Activated naive CD4-positive, alpha-beta T cell treated with anti-CD3 and anti-CD28 coated beads, Interleukin-2, amount 10 ng/mL, durations not matched to agents 7 days and 5 days (primary cell): ENCODE measurements around the gene MYL6B.

Source experiments
- CTCF ChIA-PET: fragments of 350-600 bp; sonication (Branson Sonifier 250); formaldehyde crosslinking; loops from one replicate; lab custom pipeline; 2021; ENCODE audit warnings: antibody characterized with exemption; lab: Charles Lee
- DNase-seq: peaks from one replicate; pipeline ENCODE4 v3.0.0-alpha.2; 2020
- H3K27ac Mint-ChIP-seq: one replicate; pipeline ENCODE4 v1.8.0; 2021; ENCODE audit warnings: mild to moderate bottlenecking, moderate library complexity, mixed read lengths
- H3K27me3 Mint-ChIP-seq: one replicate; pipeline ENCODE4 v1.8.0; 2021; ENCODE audit warnings: mild to moderate bottlenecking, mixed read lengths
- H3K36me3 Mint-ChIP-seq: one replicate; pipeline ENCODE4 v1.8.0; 2021; ENCODE audit warnings: mixed read lengths
- H3K4me1 Mint-ChIP-seq: one replicate; pipeline ENCODE4 v1.8.0; 2021; ENCODE audit warnings: mixed read lengths
- H3K4me3 Mint-ChIP-seq: one replicate; pipeline ENCODE4 v1.8.0; 2021; ENCODE audit warnings: mild to moderate bottlenecking, moderate library complexity, mixed read lengths
- H3K9me3 Mint-ChIP-seq: one replicate; pipeline ENCODE4 v1.8.0; 2021; ENCODE audit warnings: mixed read lengths

Gene MYL6B

GRCh38 chr12:56160193-56160763, 7.9 kb downstream of the MYL6B start:
- Mint-ChIP-seq H3K27me3 (no peaks in the 10 kb centered on the region), H3K27ac (peak overlapping the region; percentile 94), H3K36me3 (peaks cover 72% of the 10 kb centered on the region), H3K9me3 (no peaks in the 10 kb centered on the region), H3K4me3 (peak overlapping the region; percentile 95), H3K4me1 (peaks cover 39% of the 10 kb centered on the region)
- CTCF ChIA-PET: interaction anchor here (1.2 to 3.5 kb wide), 5 partner anchors 12 to 42 kb away, joined by 3 to 21 read pairs (median 6); partner anchors contain the start of genes ESYT1, SMARCC2 and ZC3H10
- peak; percentile 81 for DNase-seq

- Mint-ChIP-seq H3K27me3 (no peaks in the 10 kb centered on the region), H3K9me3 (no peaks in the 10 kb centered on the region), H3K4me3 (peak overlapping the region; percentile 95), H3K4me1 (peaks cover 32% of the 10 kb centered on the region), H3K27ac (peak overlapping the region; percentile 94), H3K36me3 (peaks cover 73% of the 10 kb centered on the region)
- DNase-seq: no peak
- CTCF ChIA-PET: interaction anchor here (0.5 to 3.5 kb wide), 7 partner anchors 12 to 114 kb away, joined by 3 to 21 read pairs (median 5); partner anchors contain the start of genes ESYT1, SMARCC2 and ZC3H10
Measured at GRCh38 chr12:56160894-56161689, 8.7 kb downstream of the MYL6B start.

GRCh38 chr12:56161690-56162351, 9.4 kb downstream of the MYL6B start:
- H3K36me3 Mint-ChIP-seq: peaks cover 73% of the 10 kb centered on the region
- H3K4me1 Mint-ChIP-seq: peaks cover 30% of the 10 kb centered on the region
- H3K9me3 Mint-ChIP-seq: no peaks in the 10 kb centered on the region
- CTCF ChIA-PET: interaction anchor here (0.9 to 3.5 kb wide), 7 partner anchors 11 to 115 kb away, joined by 3 to 21 read pairs (median 4); partner anchors contain the start of genes ESYT1 and ZC3H10
- H3K27ac Mint-ChIP-seq: peak overlapping the region; percentile 94
- no peak for DNase-seq
- no peaks in the 10 kb centered on the region for H3K27me3 Mint-ChIP-seq
- peak overlapping the region; percentile 95 for H3K4me3 Mint-ChIP-seq

- peaks cover 74% of the 10 kb centered on the region for H3K36me3 Mint-ChIP-seq
- H3K4me3 Mint-ChIP-seq: no peak overlapping the region
- CTCF ChIA-PET: interaction anchor here (1.1 to 3.5 kb wide), 5 partner anchors 13 to 77 kb away, joined by 3 to 21 read pairs (median 4); partner anchors contain the start of genes ESYT1 and ZC3H10
Measured at GRCh38 chr12:56162468-56163290, 10.3 kb downstream of the MYL6B start.

GRCh38 chr12:56163533-56164344, 11.4 kb downstream of the MYL6B start:
- Mint-ChIP-seq H3K4me3 (no peak overlapping the region), H3K9me3 (no peaks in the 10 kb centered on the region), H3K36me3 (peaks cover 74% of the 10 kb centered on the region), H3K27ac (peak overlapping the region; percentile 70), H3K4me1 (peaks cover 23% of the 10 kb centered on the region), H3K27me3 (no peaks in the 10 kb centered on the region)
- CTCF ChIA-PET: interaction anchor here (3.5 kb wide), 1 partner anchor 37 kb away, joined by 21 read pairs; the partner anchor contains the start of gene ESYT1
- no peak for DNase-seq

More at GRCh38 chr12:56162468-56163290, 10.3 kb downstream of the MYL6B start:
- H3K4me1 Mint-ChIP-seq: peaks cover 24% of the 10 kb centered on the region
- DNase-seq: no peak
- no peaks in the 10 kb centered on the region for H3K27me3 Mint-ChIP-seq
- H3K9me3 Mint-ChIP-seq: no peaks in the 10 kb centered on the region
- H3K27ac Mint-ChIP-seq: peak overlapping the region; percentile 12

- CTCF ChIA-PET: no interaction called here
- H3K27ac Mint-ChIP-seq: peak overlapping the region; percentile 70
Measured at GRCh38 chr12:56164345-56164729, 11.9 kb downstream of the MYL6B start.

GRCh38 chr12:56165369-56165768, 13.0 kb downstream of the MYL6B start:
- Mint-ChIP-seq H3K9me3 (no peaks in the 10 kb centered on the region), H3K27me3 (no peaks in the 10 kb centered on the region), H3K4me1 (peaks cover 17% of the 10 kb centered on the region), H3K27ac (no peak overlapping the region), H3K36me3 (peaks cover 67% of the 10 kb centered on the region), H3K4me3 (no peak overlapping the region)
- CTCF ChIA-PET: no interaction called here
- no peak for DNase-seq

More at GRCh38 chr12:56164345-56164729, 11.9 kb downstream of the MYL6B start:
- peaks cover 68% of the 10 kb centered on the region for H3K36me3 Mint-ChIP-seq
- no peak overlapping the region for H3K4me3 Mint-ChIP-seq
- no peaks in the 10 kb centered on the region for H3K9me3 Mint-ChIP-seq
- peaks cover 23% of the 10 kb centered on the region for H3K4me1 Mint-ChIP-seq
- H3K27me3 Mint-ChIP-seq: no peaks in the 10 kb centered on the region
- no peak for DNase-seq

GRCh38 chr12:56169229-56169759, 16.9 kb downstream of the MYL6B start:
- Mint-ChIP-seq H3K27ac (no peak overlapping the region), H3K27me3 (no peaks in the 10 kb centered on the region), H3K4me3 (no peak overlapping the region), H3K36me3 (peaks cover 62% of the 10 kb centered on the region), H3K9me3 (no peaks in the 10 kb centered on the region), H3K4me1 (no peaks in the 10 kb centered on the region)
- no peak for DNase-seq
- CTCF ChIA-PET: interaction anchor here (1.4 kb wide), 1 partner anchor 50 kb away, joined by 3 read pairs; no protein-coding TSS in a partner anchor

GRCh38 chr12:56172839-56173238, 20.5 kb downstream of the MYL6B start:
- H3K4me1 Mint-ChIP-seq: no peaks in the 10 kb centered on the region
- no peak overlapping the region for H3K4me3 Mint-ChIP-seq
- CTCF ChIA-PET: interaction anchor here (1.2 kb wide), 1 partner anchor 12 kb away, joined by 3 read pairs; no protein-coding TSS in a partner anchor
- H3K27ac Mint-ChIP-seq: no peak overlapping the region
- H3K27me3 Mint-ChIP-seq: no peaks in the 10 kb centered on the region
- H3K36me3 Mint-ChIP-seq: peaks cover 67% of the 10 kb centered on the region
- no peak for DNase-seq
- no peaks in the 10 kb centered on the region for H3K9me3 Mint-ChIP-seq

GRCh38 chr12:56178347-56178746, 26.0 kb downstream of the MYL6B start:
- H3K4me1 Mint-ChIP-seq: no peaks in the 10 kb centered on the region
- CTCF ChIA-PET: interaction anchor here (1.6 kb wide), 1 partner anchor 10 kb away, joined by 3 read pairs; no protein-coding TSS in a partner anchor
- no peak overlapping the region for H3K4me3 Mint-ChIP-seq
- H3K27ac Mint-ChIP-seq: no peak overlapping the region
- no peak for DNase-seq
- no peaks in the 10 kb centered on the region for H3K27me3 Mint-ChIP-seq
- H3K9me3 Mint-ChIP-seq: no peaks in the 10 kb centered on the region
- H3K36me3 Mint-ChIP-seq: peaks cover 70% of the 10 kb centered on the region

- peak overlapping the region; percentile 31 for H3K4me3 Mint-ChIP-seq
- DNase-seq: no peak
- H3K27me3 Mint-ChIP-seq: peaks cover 7% of the 10 kb centered on the region
- CTCF ChIA-PET: interaction anchor here (1.9 to 6.5 kb wide), 4 partner anchors 11 to 448 kb away, joined by 4 to 51 read pairs (median 22); partner anchors contain the start of genes ANKRD52 and ESYT1
- peak overlapping the region; percentile 88 for H3K27ac Mint-ChIP-seq
- H3K36me3 Mint-ChIP-seq: peaks cover 41% of the 10 kb centered on the region
- H3K9me3 Mint-ChIP-seq: no peaks in the 10 kb centered on the region
- peaks cover 43% of the 10 kb centered on the region for H3K4me1 Mint-ChIP-seq
Measured at GRCh38 chr12:56186957-56187356, 34.6 kb downstream of the MYL6B start.

- Mint-ChIP-seq H3K4me1 (peaks cover 52% of the 10 kb centered on the region), H3K36me3 (peaks cover 39% of the 10 kb centered on the region)
Measured at GRCh38 chr12:56188131-56188777, 35.9 kb downstream of the MYL6B start.

More at GRCh38 chr12:56188131-56188777, 35.9 kb downstream of the MYL6B start:
- peak overlapping the region; percentile 88 for H3K27ac Mint-ChIP-seq
- H3K27me3 Mint-ChIP-seq: peaks cover 7% of the 10 kb centered on the region
- CTCF ChIA-PET: interaction anchor here (0.8 to 6.5 kb wide), 14 partner anchors 10 to 449 kb away, joined by 3 to 87 read pairs (median 8); partner anchors contain the start of genes ANKRD52, ESYT1, MYL6 and RNF41
- H3K4me3 Mint-ChIP-seq: peak overlapping the region; percentile 94
- no peaks in the 10 kb centered on the region for H3K9me3 Mint-ChIP-seq
- peak; percentile 27 for DNase-seq
